Natural killer cell (primary cell): ENCODE data around the gene EPHB6. TPM values are rescaled to one million over a fixed set of nuclear protein-coding genes. Genes with fewer than 3 reads are reported as not detected.
A peak's percentile ranks its signal among the peaks of the same experiment; 100 is the strongest.

Experiments
- ATAC-seq, 3 donors: fragments of 150-1000 bp in 2 of 3; fragments of 200-7000 bp in 1 of 3; cut with Tn5 transposase; 1 replicate in 1 of 3; 2 replicates in 2 of 3; pipeline ENCODE4 v1.10.0; 2021; ENCODE audit warnings: mild to moderate bottlenecking in 2 of 3, moderate library complexity in 2 of 3
- DNase-seq, 2 donors: peaks; one replicate each; pipeline versions ENCODE4 v3.0.0 to v3.0.0-alpha.2; 2013 to 2021; ENCODE audit warnings: mixed read lengths in 1 of 2
- H3K27ac ChIP-seq: one replicate; pipeline ENCODE4 v1.5.1; 2013; ENCODE audit warnings: mild to moderate bottlenecking, low read length
- H3K27me3 ChIP-seq: one replicate; pipeline ENCODE4 v1.6.1; 2013; ENCODE audit warnings: low read length; ENCODE audit not compliant: control insufficient read depth, insufficient read depth
- H3K36me3 ChIP-seq: one replicate; pipeline ENCODE4 v1.6.1; 2013; ENCODE audit warnings: low read length; ENCODE audit not compliant: control insufficient read depth, insufficient read depth
- H3K4me1 ChIP-seq: one replicate; pipeline ENCODE4 v1.6.1; 2013; ENCODE audit warnings: low read length; ENCODE audit not compliant: control insufficient read depth, insufficient read depth
- H3K4me3 ChIP-seq: one replicate; pipeline ENCODE4 v1.5.1; 2013; ENCODE audit warnings: low read length
- H3K9me3 ChIP-seq: one replicate; pipeline ENCODE4 v1.6.1; 2013; ENCODE audit warnings: low read length; ENCODE audit not compliant: control insufficient read depth, insufficient read depth
- H3K27ac Mint-ChIP-seq, 2 donors: one replicate each; pipeline ENCODE4 v1.8.0; 2022; ENCODE audit warnings: mild to moderate bottlenecking in 2 of 2, mixed read lengths in 2 of 2, moderate library complexity in 1 of 2
- H3K27me3 Mint-ChIP-seq, 2 donors: one replicate each; pipeline ENCODE4 v1.8.0; 2022; ENCODE audit warnings: low read depth in 2 of 2, mixed read lengths in 2 of 2
- H3K36me3 Mint-ChIP-seq: one replicate; pipeline ENCODE4 v1.8.0; 2022; ENCODE audit warnings: mixed read lengths
- H3K4me1 Mint-ChIP-seq, 2 donors: one replicate each; pipeline ENCODE4 v1.8.0; 2022; ENCODE audit warnings: mixed read lengths in 2 of 2
- H3K4me3 Mint-ChIP-seq: one replicate; pipeline ENCODE4 v1.8.0; 2022; ENCODE audit warnings: mild to moderate bottlenecking, moderate library complexity, mixed read lengths
- H3K9me3 Mint-ChIP-seq, 2 donors: one replicate each; pipeline ENCODE4 v1.8.0; 2022; ENCODE audit warnings: mixed read lengths in 2 of 2
- WGBS: methylation state at CpG from one replicate; pipeline ENCODE4 v1.1.7; 2013; ENCODE audit warnings: missing lambda C conversion rate; ENCODE audit not compliant: insufficient coverage; 5-methylcytosine and 5-hydroxymethylcytosine counted together
- intact Hi-C: fragments of 100-400 bp; cut with micrococcal nuclease; formaldehyde crosslinking; loops from one replicate; pipeline ENCODE4 v1.14.2; 2022
- total RNA-seq, 4 donors: library from RNA; stranded (reverse); fragments of 120-200 nt in 1 of 4; gene quantifications; one replicate each; pipeline versions ENCODE4 v1.2.3 to v1.2.4, GENCODE V29; 2013 to 2022
- TF ChIP-seq, protein P1 (sequence below): fragments of 200-600 bp; IDR thresholded peaks from one replicate; pipeline ENCODE4 v1.8.0; 2022; ENCODE audit warnings: antibody characterized with exemption

The EPHB6 gene
- total RNA-seq, 3 donors from 2014 or later (not counting 1 experiment from before 2014, with no cell fraction given), result 2.3 to 6.8 (median 6.5) TPM

DNA sequence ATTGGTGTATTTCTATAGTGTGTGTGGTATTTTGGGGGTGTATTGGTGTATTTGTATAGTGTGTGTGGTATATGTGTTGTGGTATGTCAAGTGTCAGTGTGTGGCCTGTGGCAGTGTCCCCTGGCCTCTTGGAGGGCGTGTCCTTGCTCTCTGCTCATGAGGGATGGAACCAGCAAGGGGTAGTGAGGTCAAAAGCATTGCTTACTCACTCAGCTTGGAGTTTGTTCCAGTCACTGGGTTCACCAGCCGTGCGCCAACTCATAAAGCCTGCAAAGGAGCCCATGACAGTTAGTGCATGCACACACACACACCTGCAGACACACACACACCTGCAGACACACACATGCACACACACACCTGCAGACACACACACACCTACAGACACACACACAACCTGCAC, 34.9 kb downstream of the EPHB6 start:
- intact Hi-C loops, result no loop called here
- DNase-seq, result no peak
- TF ChIP-seq, protein P1, sequence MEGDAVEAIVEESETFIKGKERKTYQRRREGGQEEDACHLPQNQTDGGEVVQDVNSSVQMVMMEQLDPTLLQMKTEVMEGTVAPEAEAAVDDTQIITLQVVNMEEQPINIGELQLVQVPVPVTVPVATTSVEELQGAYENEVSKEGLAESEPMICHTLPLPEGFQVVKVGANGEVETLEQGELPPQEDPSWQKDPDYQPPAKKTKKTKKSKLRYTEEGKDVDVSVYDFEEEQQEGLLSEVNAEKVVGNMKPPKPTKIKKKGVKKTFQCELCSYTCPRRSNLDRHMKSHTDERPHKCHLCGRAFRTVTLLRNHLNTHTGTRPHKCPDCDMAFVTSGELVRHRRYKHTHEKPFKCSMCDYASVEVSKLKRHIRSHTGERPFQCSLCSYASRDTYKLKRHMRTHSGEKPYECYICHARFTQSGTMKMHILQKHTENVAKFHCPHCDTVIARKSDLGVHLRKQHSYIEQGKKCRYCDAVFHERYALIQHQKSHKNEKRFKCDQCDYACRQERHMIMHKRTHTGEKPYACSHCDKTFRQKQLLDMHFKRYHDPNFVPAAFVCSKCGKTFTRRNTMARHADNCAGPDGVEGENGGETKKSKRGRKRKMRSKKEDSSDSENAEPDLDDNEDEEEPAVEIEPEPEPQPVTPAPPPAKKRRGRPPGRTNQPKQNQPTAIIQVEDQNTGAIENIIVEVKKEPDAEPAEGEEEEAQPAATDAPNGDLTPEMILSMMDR, result no peak

GRCh38 chr7:142890874-142891485, 36.1 kb downstream of the EPHB6 start:
- Mint-ChIP-seq H3K4me3 (no peak overlapping the region), H3K27ac (no peak overlapping the region), H3K9me3 (no peaks in the 10 kb centered on the region), H3K36me3 (no peaks in the 10 kb centered on the region), H3K27me3 (peaks cover 0 to 3% of the 10 kb centered on the region in 2 donors), H3K4me1 (no peaks in the 10 kb centered on the region)
- Histone ChIP-seq H3K9me3 (no peaks in the 10 kb centered on the region), H3K36me3 (no peaks in the 10 kb centered on the region), H3K4me1 (no peaks in the 10 kb centered on the region), H3K27me3 (no peaks in the 10 kb centered on the region), H3K27ac (no peak overlapping the region), H3K4me3 (no peak overlapping the region)
- intact Hi-C loops, result no loop called here
- TF ChIP-seq, protein P1, result no peak
- peak in 1 of 2 donors; percentile 2 for DNase-seq
- peak in 1 of 3 donors; percentile 28 for ATAC-seq
- WGBS, result 93% methylated on average over 12 of the region's 12 CpGs

More for the DNA sequence above, 34.9 kb downstream of the EPHB6 start:
- Histone ChIP-seq H3K36me3 (no peaks in the 10 kb centered on the region), H3K9me3 (no peaks in the 10 kb centered on the region), H3K4me3 (no peak overlapping the region), H3K4me1 (no peaks in the 10 kb centered on the region), H3K27me3 (no peaks in the 10 kb centered on the region), H3K27ac (no peak overlapping the region)
- Mint-ChIP-seq H3K36me3 (no peaks in the 10 kb centered on the region), H3K4me1 (no peaks in the 10 kb centered on the region), H3K9me3 (no peaks in the 10 kb centered on the region), H3K27me3 (peaks cover 0 to 3% of the 10 kb centered on the region in 2 donors), H3K4me3 (no peak overlapping the region), H3K27ac (no peak overlapping the region)
- 46% methylated on average over 3 of the region's 3 CpGs for WGBS
- ATAC-seq, result no peak

DNA sequence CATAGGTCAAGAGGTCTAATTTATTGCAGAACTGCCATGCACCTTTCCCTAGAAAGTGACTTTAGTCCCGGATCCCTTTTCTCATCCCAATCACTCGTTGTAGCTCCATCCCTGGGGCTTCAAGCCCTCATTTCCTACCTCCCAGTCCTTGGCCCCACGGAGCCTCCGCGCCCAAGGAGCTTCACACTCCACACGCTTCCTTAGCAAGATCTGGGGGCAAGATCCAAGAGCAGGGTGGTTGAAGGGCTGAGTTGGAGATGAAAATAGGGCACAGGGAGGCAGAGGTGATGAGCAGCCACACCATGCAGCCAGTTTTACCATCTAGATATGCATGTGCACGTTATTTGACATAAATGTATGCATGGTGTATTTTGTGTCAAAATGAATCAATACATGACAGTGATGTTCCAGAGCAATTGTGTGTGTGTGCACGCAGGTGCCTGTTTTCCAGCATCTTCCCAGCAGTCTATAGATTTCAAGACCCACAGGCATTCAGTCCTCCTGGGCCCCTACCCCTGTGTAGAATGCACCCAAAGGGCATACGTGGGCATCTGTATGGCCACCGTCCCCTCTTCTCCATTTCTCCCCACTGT, 36.7 kb downstream of the EPHB6 start:
- Histone ChIP-seq H3K27me3 (no peaks in the 10 kb centered on the region), H3K4me1 (no peaks in the 10 kb centered on the region), H3K4me3 (no peak overlapping the region), H3K36me3 (no peaks in the 10 kb centered on the region), H3K9me3 (no peaks in the 10 kb centered on the region), H3K27ac (no peak overlapping the region)
- no peak for ATAC-seq
- Mint-ChIP-seq H3K27me3 (peaks cover 0 to 8% of the 10 kb centered on the region in 2 donors), H3K9me3 (no peaks in the 10 kb centered on the region), H3K4me3 (no peak overlapping the region), H3K4me1 (no peaks in the 10 kb centered on the region), H3K36me3 (no peaks in the 10 kb centered on the region), H3K27ac (no peak overlapping the region)
- TF ChIP-seq, protein P1, result no peak
- WGBS, result 93% methylated on average over 10 of the region's 10 CpGs
- intact Hi-C loops, result no loop called here
- DNase-seq, result no peak
